NCI-H1105 treated with DMSO at 0.1 percent for 48 hours (cell line): ENCODE data around the gene OR6C2.
"Not testable (repeated sequence)": the region's sequence is repeated elsewhere in the genome, so short reads cannot be mapped to it uniquely, and the experiment has no call there.

Experiments used
- DNase-seq: peaks from one replicate; lab custom pipeline; 2025; lab: John Stamatoyannopoulos, UW

OR6C2 gene

DNA sequence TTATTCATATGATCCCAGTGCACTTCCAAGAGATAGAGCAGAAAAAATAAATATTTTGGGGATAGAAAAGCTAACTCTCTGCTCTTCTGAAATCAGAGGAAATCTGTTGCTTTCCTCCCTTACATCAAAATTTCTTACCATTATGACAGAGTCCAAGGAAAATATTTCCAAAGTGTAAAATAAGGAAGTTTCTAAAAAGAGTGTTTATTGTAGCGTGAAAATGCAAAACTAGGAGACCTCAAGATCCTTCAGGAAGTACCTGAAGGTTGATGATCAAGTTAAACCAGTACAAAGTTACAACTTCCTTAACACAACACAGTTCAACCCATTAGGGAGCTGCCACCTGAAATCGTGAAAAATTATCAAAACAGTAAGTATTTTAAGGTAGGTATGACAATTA lies at the start of gene OR6C2:
OR6C2 (plus strand) TSS at position 301 of the 400 bp plus-strand sequence. CDS start 8,138 bp downstream, outside the sequence.
- no peak for DNase-seq

DNA sequence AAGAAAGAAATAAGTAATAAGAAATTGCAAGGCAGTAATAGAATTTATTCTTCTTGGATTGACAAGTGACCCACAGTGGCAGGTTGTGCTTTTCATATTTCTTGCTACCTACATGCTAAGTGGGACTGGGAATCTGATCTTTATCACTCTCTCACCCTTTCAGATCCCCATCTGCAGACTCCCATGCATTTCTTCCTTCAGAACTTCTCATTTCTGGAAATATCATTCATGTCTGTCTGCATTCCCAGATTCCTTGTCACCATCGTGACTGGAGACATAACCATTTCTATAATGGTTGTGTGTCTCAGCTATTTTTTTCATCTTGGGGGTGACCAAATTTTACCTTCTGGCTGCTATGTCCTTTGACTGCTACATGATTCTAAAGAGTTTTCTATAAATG lies 47.5 kb upstream of the OR6C2 start:
- DNase-seq = no peak

DNA sequence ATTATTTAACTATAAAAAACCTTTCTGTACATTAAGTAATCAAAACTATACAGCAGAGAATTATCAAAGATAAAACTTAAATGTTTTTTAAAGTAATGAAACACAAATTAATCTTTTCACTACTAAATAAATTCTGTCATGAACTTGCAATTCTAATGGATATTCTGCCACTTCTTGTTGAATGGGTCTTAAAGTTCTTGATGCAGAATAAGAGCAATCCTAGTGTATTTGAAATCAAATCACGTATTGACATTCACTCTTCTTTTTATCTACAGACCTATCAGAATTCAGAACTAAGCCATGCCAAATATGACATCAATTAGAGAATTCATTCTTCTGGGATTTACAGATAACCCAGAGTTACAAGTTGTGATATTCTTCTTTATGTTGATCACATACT lies 43.6 kb upstream of the OR6C2 start, which contains the start of gene OR6C65:
OR6C65 (plus strand) TSS at position 301 of the 400 bp plus-strand sequence; CDS start at position 301, 0 bp downstream.
- no peak for DNase-seq

DNA sequence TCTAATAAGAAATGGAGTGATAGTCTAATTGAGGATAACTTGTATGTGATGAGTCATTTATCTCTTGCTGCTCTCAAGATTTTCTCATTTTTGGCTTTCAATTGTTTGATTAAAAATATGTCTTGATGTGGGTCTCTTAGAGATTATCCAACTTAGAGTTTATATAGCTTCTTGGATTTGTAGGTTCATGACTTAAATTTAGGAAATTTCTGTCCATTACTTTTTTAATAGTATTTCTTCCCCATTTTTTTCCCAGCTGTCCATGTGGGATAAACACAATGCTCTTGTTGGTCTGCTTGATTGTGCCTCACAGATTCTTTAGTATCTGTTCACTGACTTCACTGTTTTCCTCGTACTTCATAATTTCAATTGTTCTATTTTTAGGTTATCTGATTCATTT lies 36.0 kb upstream of the OR6C2 start:
- DNase-seq = no peak

DNA sequence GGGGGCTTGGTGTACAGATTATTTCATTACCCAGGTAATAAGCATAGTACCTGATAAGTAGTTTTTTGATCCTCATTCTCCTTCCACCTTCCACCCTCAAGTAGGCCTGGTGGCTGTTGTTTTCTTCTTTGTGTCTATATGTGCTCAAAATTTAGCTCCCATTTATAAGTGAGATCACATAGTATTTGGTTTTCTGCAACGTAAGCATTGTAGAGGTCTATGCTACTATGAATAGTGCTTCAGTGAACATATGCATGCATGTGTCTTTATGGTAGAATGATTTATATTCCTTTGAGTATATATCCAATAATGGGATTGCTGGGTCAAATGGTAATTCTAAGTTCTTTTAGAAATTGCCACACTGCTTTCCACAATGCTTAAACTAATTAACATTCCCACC lies 34.7 kb upstream of the OR6C2 start:
- DNase-seq = not testable (repeated sequence)

DNA sequence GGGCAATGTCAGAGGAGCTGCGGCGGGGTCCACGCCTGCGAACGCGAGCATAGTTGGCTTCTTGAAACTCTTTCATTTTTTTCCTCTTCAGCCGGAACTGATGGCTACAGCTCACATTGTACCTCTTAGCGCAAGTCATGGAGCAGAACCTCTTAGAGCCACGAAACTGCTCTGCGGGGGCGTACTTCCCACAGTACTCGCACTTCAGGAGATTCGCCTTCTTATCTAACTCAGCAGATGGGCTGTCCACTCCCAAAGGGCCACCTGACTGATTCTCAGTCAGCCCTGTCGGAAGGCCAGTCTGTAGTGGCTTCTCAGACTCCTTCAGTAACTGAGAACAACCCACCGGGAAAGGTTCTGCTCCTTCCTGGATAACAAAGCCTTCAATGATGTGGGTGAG lies 31.7 kb upstream of the OR6C2 start:
- not testable (repeated sequence) for DNase-seq

DNA sequence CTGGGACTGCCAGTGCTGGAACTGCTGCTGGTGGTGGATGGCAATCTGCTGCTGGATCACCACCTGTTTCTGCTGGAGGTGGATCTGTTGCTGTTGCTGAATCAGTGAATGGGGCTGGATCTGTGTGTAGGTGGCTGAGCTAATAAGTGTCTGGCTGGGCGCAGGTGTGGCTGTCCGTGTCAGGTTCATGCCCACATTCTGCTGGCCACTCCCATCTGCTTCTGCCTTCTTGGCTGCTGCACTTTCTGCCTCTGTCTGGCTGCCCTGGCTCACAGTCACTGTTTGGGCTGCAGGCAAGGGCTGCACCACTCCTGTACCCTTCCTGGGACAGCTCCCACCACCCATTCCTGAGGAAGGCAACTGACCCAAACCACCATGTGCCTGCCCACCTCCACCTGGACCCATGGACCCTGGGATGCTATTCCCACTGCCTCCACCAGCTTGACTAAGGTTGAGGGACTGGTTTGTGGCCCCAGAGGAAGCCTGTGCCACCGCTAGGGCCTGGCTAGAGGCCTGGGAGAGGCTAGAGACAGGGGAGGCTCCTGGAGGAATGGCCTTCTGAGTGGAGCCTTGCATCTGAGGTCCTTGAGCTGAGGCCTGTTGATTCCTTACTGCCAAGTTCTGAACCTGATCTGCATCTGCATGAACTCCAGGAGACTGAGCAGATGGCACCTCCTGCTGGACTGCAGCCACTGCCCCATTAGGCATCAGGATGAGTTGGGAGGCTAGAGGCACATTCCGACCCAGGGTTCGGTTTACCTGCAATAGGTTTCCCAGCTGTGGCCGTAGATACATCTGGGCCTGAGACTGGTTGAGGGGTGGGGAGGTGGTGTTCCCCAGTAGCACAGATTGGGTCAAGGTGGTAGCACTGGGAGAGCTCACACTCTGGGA lies 30.1 kb upstream of the OR6C2 start:
- DNase-seq = not testable (repeated sequence)

DNA sequence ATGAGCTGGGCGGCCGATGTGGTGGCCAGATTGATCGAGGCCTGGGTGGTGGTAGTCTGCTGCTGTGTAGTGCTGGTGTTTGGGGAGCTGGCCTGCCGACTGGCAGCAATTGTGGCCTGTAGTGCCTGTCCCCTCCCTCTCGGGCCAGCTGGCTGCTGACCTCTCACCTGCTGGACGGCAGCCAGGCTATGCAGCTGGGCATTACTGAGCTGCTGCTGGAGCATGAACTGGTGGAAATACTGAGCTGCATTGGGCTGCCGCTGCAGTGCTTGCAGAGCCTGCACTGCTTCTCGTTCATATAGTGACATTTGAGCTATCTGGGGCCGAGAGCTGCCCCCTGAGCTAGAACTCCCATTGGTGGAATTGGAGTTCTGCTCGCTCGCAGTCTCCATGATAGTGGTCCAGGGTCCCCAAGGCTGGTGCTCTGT lies 29.5 kb upstream of the OR6C2 start:
- DNase-seq = not testable (repeated sequence)

DNA sequence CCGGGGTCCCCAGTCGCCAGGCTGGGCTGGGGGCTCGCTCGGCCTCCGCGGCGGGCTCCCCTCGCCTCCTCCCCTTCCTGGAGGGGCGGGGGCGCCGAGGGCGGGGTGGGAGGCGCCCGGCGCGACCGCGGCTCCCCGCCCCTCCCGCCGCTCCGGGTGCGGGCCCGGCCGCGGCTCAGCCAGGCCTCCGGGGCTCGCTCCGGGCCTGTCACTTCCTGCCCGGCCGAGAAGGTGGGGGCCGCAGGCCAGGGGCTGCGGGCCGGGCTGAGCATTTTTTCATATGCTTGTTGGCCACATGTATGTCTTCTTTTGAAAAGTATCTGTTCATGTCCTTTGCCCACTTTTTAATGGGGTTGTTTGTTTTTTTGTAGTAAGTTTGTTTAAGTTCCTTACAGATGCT lies 29.0 kb upstream of the OR6C2 start:
- not testable (repeated sequence) for DNase-seq

DNA sequence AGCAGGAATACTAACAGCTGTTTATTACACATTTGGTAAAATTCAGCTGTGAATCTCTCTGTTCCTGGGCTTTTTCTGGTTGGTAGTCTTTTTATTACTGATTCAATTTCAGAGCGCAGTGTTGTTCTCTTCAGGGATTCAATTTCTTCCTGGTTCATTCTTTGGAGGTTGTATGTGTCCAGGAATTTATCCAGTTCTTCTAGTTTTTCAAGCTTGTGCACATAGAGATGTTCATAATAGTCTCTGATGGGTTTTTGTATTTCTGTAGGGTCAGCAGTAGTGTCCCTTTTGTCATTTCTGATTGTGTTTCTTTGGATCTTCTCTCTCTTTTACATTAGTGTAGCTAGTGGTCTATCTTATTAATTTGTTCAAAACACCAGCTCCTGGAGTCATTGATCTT lies 26.9 kb upstream of the OR6C2 start:
- no peak for DNase-seq

DNA sequence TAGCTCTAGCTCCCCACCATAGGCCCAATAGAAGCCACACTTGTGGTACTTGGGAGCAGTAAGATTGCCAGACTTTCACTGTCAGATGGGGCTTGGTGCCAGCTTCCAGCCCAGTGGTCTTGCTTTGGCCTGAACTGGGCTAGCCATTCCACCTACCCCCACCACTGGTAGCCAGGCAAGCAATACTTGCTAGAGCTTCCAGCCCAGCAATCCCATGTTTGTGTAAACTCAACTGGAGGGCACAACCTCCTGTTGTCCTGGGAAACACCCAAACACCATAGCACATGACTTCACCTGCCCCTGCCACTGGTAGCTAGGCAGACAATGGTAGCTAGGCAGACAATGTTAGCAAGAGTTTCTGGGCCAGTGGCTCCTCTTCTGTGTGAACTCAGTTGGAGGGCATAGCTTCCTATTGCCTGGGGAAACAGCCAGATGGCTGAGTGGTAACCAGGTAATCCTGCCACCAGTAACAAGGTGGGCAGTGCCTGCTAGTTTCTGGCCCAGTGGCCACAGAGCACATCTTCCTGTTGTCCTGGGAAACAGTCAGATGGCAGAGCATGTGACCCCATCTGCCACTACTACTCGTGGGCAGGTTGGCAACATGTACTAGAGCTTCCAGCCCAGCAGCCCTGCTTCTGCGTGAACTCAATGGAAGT lies 23.4 kb upstream of the OR6C2 start:
- DNase-seq = no peak

DNA sequence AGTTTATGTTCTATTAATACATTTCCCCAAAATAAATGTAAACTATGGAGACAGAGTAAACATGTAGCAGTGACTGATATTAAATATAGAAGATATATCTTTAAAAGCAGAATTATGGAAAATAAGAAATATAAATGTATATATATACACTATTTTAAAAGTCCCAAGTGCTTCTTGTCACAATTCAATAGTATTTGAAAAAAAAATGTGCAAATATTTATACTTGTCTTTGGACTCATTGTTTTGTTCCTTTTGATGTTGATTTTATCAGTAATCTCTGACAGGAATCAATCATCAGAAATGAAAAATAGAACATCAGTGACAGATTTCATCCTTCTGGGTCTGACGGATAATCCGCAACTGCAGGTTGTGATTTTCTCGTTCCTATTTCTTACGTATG lies 17.9 kb upstream of the OR6C2 start, which contains the start of gene OR6C76:
OR6C76 (plus strand) TSS at position 301 of the 400 bp plus-strand sequence; CDS start at position 301, 0 bp downstream.
- no peak for DNase-seq

DNA sequence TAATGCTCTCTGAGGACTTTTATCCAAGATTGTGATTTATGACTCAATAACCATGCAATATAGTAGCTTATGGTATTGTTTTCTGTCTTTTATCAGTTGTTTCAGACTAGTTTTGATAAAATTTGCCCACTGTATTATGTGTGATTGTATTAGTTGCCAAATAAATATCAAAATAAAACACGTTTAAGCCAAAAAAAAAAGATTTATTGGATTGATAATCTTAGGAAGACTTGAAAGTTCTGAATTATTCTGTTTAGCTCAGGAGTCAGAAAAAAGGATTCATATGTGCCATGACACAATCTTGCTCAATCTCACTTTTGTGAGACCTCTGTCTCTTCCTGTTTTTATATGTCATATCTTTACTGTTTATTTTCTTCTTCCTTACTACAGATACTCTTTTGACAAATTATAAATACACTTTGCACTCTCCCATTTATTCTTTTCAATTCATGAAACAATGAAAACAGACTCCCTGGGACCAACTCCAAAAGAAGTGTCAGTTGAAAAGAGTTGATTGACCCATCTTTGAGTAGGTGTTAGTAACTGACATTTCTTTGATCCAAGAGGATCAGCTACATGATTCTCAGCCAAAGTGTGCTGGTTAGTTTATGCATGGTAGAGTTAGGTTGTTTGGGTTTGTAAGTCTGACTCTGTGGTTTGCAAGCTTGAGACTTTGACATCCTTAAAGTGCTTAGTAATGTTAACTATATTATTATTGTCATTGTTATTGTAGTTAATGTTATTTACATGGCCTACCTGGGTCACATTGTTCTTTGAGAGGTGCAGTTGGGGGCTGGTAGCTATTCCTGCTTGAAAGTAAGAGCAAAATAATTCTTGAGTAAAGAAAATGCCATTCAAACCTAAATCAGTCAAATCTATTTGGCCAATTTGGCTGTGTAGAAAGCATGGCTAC lies 15.3 kb upstream of the OR6C2 start:
- no peak for DNase-seq

DNA sequence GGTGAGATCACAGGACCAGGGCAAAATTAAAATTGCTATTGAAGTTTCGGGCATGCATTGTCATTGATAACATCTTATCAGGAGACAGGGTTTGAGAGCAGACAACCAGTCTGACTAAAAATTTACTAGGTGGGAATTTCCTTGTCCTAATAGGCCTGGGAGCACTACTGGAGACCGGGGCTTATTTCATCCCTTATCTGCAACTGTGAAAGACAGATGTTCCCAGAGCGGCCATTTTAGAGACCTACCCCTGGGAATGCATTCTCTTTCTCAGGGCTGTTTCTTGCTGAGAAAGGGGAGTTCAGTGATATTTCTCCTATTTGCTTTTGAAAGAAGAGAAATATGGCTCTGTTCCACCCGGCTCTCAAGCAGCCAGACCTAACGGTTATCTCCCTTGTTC lies 2.6 kb upstream of the OR6C2 start:
- DNase-seq = not testable (repeated sequence)

DNA sequence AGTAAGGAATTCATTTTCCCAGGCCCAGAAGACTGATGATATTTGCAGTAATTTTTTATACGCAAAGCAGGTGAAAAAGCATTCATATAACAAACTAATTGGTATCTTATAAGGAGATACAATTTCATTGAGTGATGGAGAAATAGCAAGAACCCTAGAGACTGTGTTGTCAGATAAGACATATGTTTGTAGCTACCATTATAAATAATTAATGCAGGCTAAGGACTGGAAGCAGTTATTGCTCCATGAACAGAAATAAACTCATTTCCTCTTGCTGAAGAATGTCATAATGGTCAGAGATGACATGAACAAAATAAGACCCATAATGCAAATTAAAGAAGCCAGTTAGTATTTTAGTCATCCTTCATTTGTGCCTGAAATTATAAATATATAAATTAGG lies 1.5 kb downstream of the OR6C2 start:
- DNase-seq = no peak

DNA sequence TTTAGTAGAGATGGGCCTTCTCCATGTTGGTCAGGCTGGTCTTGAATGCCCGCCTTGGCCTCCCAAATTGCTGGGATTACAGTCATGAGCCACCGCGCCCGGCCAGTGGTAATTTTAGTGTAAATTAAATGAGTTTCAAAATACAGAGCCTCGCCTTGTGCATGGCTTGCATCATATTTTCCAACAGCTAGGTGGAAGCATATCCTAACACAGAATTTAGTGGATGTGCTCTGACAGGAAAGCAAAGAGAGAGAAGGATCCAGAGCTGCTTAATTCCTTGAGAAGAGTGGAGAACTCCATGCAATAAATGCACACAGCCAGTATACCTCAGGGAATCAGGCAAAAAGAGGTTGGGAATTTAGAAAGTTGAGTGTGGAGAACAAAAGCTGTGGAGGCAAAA lies 2.5 kb downstream of the OR6C2 start:
- no peak for DNase-seq

DNA sequence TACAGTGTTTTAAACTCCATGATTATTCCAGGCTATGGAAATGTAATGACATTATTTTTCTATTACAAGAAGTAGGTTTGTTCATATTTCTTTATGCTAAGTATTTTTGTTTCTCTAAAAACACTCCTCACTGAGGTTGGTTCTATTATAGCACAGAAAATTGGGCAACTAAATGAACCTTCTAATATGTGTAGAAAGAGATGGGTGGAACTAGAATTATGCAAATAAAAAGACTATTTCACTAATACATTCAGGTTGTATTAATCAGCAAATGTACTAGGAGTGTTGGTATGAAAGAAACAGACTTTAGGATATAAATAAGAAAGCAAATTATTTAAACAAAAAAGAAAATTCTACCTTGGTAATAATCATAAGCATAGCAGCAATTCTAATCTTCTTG lies 4.9 kb downstream of the OR6C2 start:
- DNase-seq = no peak

DNA sequence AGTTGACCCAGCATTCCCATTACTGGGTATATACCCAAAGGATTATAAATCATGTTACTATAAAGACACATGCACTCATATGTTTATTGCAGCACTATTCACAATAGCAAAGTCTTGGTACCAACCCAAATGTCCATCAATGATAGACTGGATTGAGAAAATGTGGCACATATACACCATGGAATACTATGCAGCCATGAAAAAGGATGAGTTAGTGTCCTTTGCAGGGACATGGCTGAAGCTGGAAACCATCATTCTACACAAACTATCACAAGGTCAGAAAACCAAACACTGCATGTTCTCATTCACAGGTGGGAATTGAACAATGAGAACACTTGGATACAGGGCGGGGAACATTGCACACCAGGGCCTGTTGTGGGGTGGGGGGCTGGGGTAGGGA lies 21.1 kb downstream of the OR6C2 start:
- not testable (repeated sequence) for DNase-seq

DNA sequence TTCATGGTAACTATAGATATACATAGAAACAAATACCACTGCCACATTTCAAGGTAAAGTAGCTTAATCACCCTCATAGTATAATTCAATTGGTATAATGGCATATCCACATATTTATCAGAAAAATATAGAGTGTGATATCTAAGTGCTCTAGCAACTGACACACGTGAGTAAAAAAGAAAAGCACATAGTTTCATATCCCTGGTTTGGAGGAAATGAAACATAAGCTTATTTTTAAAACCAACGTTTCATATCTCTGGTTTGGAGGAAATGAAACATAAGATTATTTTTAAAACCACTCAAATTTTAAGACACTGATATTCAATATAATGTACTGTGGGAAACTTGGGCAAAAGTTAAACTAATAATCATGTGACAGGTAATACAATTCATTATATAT lies 24.0 kb downstream of the OR6C2 start:
- no peak for DNase-seq

DNA sequence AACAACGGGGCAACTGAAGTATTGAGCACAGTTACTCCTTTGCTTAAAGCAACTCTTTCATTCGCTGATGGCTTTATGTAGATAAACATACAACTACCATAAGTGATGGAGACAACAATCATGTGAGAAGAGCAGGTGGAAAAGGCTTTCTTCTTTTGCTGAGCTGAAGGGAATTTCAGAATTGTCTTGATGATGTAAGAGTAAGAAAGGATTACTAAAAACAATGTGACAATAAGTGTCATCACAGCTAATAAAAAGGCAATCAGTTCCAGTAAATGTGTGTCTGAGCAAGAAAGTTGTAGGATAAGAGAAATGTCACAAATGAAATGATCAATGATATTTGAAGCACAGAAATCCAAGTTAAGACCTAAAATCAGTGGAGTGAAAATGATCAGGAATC lies 25.4 kb downstream of the OR6C2 start:
- DNase-seq = no peak

DNA sequence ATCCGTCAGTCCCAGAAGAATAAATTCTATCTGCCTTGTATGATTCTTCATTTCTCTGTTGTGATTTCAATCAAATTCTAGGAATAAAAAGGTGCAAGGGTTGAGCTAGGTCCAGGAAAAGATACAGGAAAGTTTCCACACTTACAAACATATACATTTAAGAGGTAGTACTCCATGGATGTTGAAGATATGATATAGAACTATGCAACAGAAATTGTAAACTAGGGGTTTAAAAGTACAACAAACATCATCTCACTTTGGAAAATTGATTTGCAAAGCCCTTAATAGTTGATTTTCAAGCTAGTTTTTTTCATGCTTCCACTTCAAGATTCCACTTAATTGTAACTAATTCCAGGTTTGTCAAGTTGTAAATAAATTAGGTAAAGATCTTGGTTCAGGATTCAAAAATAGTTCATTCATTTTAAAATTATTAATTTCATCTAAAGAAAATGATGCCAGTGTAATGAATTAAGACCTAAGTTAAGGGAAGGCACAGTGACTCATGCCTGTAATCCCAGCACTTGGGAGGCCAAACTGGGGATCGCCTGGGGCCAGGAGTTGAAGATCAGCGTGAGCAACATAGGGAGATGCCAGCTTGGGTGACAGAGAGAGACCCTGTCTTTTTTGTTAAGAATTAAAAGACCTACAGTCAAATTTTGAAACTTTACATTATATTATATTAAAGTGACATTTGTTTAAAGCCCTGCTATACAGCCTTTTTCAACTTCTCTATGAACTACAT lies 26.4 kb downstream of the OR6C2 start, which contains the start of gene OR6C70:
OR6C70 (minus strand) TSS at position 51 of the 742 bp plus-strand sequence; CDS start at position 51, 0 bp downstream.
- DNase-seq = no peak
